Activated T-helper 17 cell treated with anti-CD3 and anti-CD28 coated beads, Interleukin-2, amount 50 U/mL, for 72 hours (primary cell): ENCODE measurements around the gene SNORC. TPM values are rescaled to one million over a fixed set of nuclear protein-coding genes. Genes with fewer than 3 reads are reported as not detected.

ENCODE experiments used
- ATAC-seq: fragments of 150-1000 bp; cut with Tn5 transposase; replicated peaks from 2 replicates; pipeline ENCODE4 v1.10.0; 2021; ENCODE audit warnings: mild to moderate bottlenecking, moderate library complexity
- H3K27ac Mint-ChIP-seq: one replicate; pipeline ENCODE4 v1.8.0; 2022; ENCODE audit warnings: mixed read lengths
- H3K27me3 Mint-ChIP-seq: one replicate; pipeline ENCODE4 v1.8.0; 2022; ENCODE audit warnings: mixed read lengths
- H3K36me3 Mint-ChIP-seq: one replicate; pipeline ENCODE4 v1.8.0; 2022; ENCODE audit warnings: low read depth, mild to moderate bottlenecking, mixed read lengths
- H3K4me1 Mint-ChIP-seq: one replicate; pipeline ENCODE4 v1.8.0; 2022; ENCODE audit warnings: mixed read lengths
- H3K4me3 Mint-ChIP-seq: one replicate; pipeline ENCODE4 v1.8.0; 2022; ENCODE audit warnings: mild to moderate bottlenecking, mixed read lengths
- H3K9me3 Mint-ChIP-seq: one replicate; pipeline ENCODE4 v1.8.0; 2022; ENCODE audit warnings: mixed read lengths
- total RNA-seq, 2 donors: library from RNA; stranded (reverse); gene quantifications; one replicate each; pipeline ENCODE4 v1.2.3, GENCODE V29; 2022

SNORC gene
- total RNA-seq, 2 donors from 2014 or later, result 2.0 to 3.1 TPM

- H3K4me1 Mint-ChIP-seq, result no peaks in the 10 kb centered on the region
Measured at GRCh38 chr2:232884001-232884421, 13.9 kb downstream of the SNORC start.

GRCh38 chr2:232884549-232885263 is 14.6 kb downstream of the SNORC start:
- H3K4me3 Mint-ChIP-seq, result no peak overlapping the region
- no peaks in the 10 kb centered on the region for H3K27me3 Mint-ChIP-seq
- no peaks in the 10 kb centered on the region for H3K4me1 Mint-ChIP-seq
- no peaks in the 10 kb centered on the region for H3K9me3 Mint-ChIP-seq
- no peaks in the 10 kb centered on the region for H3K36me3 Mint-ChIP-seq
- no peak overlapping the region for H3K27ac Mint-ChIP-seq
- no peak for ATAC-seq

More at GRCh38 chr2:232884001-232884421, 13.9 kb downstream of the SNORC start:
- no peak for ATAC-seq
- no peaks in the 10 kb centered on the region for H3K36me3 Mint-ChIP-seq
- no peak overlapping the region for H3K27ac Mint-ChIP-seq
- H3K4me3 Mint-ChIP-seq, result no peak overlapping the region
- no peaks in the 10 kb centered on the region for H3K9me3 Mint-ChIP-seq
- no peaks in the 10 kb centered on the region for H3K27me3 Mint-ChIP-seq

- Mint-ChIP-seq H3K9me3 (no peaks in the 10 kb centered on the region), H3K4me1 (no peaks in the 10 kb centered on the region), H3K36me3 (no peaks in the 10 kb centered on the region), H3K27me3 (peaks cover 3% of the 10 kb centered on the region), H3K27ac (no peak overlapping the region), H3K4me3 (no peak overlapping the region)
- ATAC-seq, result no peak
Measured at GRCh38 chr2:232885264-232885961, 15.3 kb downstream of the SNORC start.

GRCh38 chr2:232886176-232886575 is 16.1 kb downstream of the SNORC start:
- Mint-ChIP-seq H3K4me3 (no peak overlapping the region), H3K36me3 (no peaks in the 10 kb centered on the region), H3K9me3 (no peaks in the 10 kb centered on the region), H3K27me3 (peaks cover 10% of the 10 kb centered on the region), H3K27ac (no peak overlapping the region), H3K4me1 (no peaks in the 10 kb centered on the region)
- no peak for ATAC-seq

GRCh38 chr2:232886632-232887031 is 16.6 kb downstream of the SNORC start:
- no peak for ATAC-seq
- Mint-ChIP-seq H3K27me3 (peaks cover 12% of the 10 kb centered on the region), H3K9me3 (no peaks in the 10 kb centered on the region), H3K4me3 (no peak overlapping the region), H3K4me1 (no peaks in the 10 kb centered on the region), H3K27ac (no peak overlapping the region), H3K36me3 (no peaks in the 10 kb centered on the region)

GRCh38 chr2:232887171-232887850 is 17.2 kb downstream of the SNORC start:
- H3K9me3 Mint-ChIP-seq, result no peaks in the 10 kb centered on the region
- no peak overlapping the region for H3K27ac Mint-ChIP-seq
- H3K4me1 Mint-ChIP-seq, result no peaks in the 10 kb centered on the region
- ATAC-seq, result no peak
- peaks cover 15% of the 10 kb centered on the region for H3K27me3 Mint-ChIP-seq
- H3K4me3 Mint-ChIP-seq, result no peak overlapping the region
- H3K36me3 Mint-ChIP-seq, result no peaks in the 10 kb centered on the region

- Mint-ChIP-seq H3K4me1 (no peaks in the 10 kb centered on the region), H3K27ac (no peak overlapping the region), H3K27me3 (peaks cover 19% of the 10 kb centered on the region), H3K9me3 (no peaks in the 10 kb centered on the region), H3K4me3 (no peak overlapping the region), H3K36me3 (no peaks in the 10 kb centered on the region)
- no peak for ATAC-seq
Measured at GRCh38 chr2:232888099-232888836, 18.2 kb downstream of the SNORC start.

GRCh38 chr2:232888839-232889529 is 18.9 kb downstream of the SNORC start:
- ATAC-seq, result no peak
- Mint-ChIP-seq H3K27ac (no peak overlapping the region), H3K4me3 (no peak overlapping the region)

GRCh38 chr2:232889876-232890401 is 19.9 kb downstream of the SNORC start:
- H3K27ac Mint-ChIP-seq, result no peak overlapping the region
- H3K4me3 Mint-ChIP-seq, result no peak overlapping the region
- H3K9me3 Mint-ChIP-seq, result no peaks in the 10 kb centered on the region
- no peaks in the 10 kb centered on the region for H3K36me3 Mint-ChIP-seq
- peaks cover 19% of the 10 kb centered on the region for H3K27me3 Mint-ChIP-seq
- ATAC-seq, result no peak
- H3K4me1 Mint-ChIP-seq, result no peaks in the 10 kb centered on the region

More at GRCh38 chr2:232888839-232889529, 18.9 kb downstream of the SNORC start:
- peaks cover 19% of the 10 kb centered on the region for H3K27me3 Mint-ChIP-seq
- H3K36me3 Mint-ChIP-seq, result no peaks in the 10 kb centered on the region
- no peaks in the 10 kb centered on the region for H3K9me3 Mint-ChIP-seq
- no peaks in the 10 kb centered on the region for H3K4me1 Mint-ChIP-seq

- H3K27ac Mint-ChIP-seq, result no peak overlapping the region
- H3K36me3 Mint-ChIP-seq, result no peaks in the 10 kb centered on the region
- H3K9me3 Mint-ChIP-seq, result no peaks in the 10 kb centered on the region
- H3K4me1 Mint-ChIP-seq, result no peaks in the 10 kb centered on the region
- ATAC-seq, result no peak
- H3K27me3 Mint-ChIP-seq, result peaks cover 19% of the 10 kb centered on the region
- H3K4me3 Mint-ChIP-seq, result no peak overlapping the region
Measured at GRCh38 chr2:232890536-232890895, 20.5 kb downstream of the SNORC start.

- Mint-ChIP-seq H3K27me3 (peaks cover 19% of the 10 kb centered on the region), H3K4me3 (no peak overlapping the region), H3K36me3 (no peaks in the 10 kb centered on the region), H3K9me3 (no peaks in the 10 kb centered on the region), H3K27ac (no peak overlapping the region), H3K4me1 (no peaks in the 10 kb centered on the region)
- peak; percentile 14 for ATAC-seq
Measured at GRCh38 chr2:232890896-232891601, 21.0 kb downstream of the SNORC start.

- ATAC-seq, result peak; percentile 43
- Mint-ChIP-seq H3K4me1 (no peaks in the 10 kb centered on the region), H3K4me3 (no peak overlapping the region), H3K9me3 (no peaks in the 10 kb centered on the region), H3K27ac (no peak overlapping the region), H3K27me3 (peaks cover 19% of the 10 kb centered on the region), H3K36me3 (no peaks in the 10 kb centered on the region)
Measured at GRCh38 chr2:232891621-232892071, 21.6 kb downstream of the SNORC start.

GRCh38 chr2:232892221-232892620 is 22.2 kb downstream of the SNORC start:
- H3K4me1 Mint-ChIP-seq, result no peaks in the 10 kb centered on the region
- peaks cover 19% of the 10 kb centered on the region for H3K27me3 Mint-ChIP-seq
- no peaks in the 10 kb centered on the region for H3K36me3 Mint-ChIP-seq
- H3K9me3 Mint-ChIP-seq, result no peaks in the 10 kb centered on the region
- H3K4me3 Mint-ChIP-seq, result no peak overlapping the region
- ATAC-seq, result no peak
- H3K27ac Mint-ChIP-seq, result no peak overlapping the region
